ENCODE measurements around the gene SFI1.

GRCh38 chr22:31615491-31615860 lies 119.1 kb downstream of the SFI1 start:
- TF ChIP-seq CTCF (tag by site-specific recombination; IDR thresholded peaks at IDR 0.05) (no peak), PBX3 (CRISPR knock-in tag; IDR thresholded peaks at IDR 0.05) (no peak), ZBTB21 (tag by site-specific recombination; IDR thresholded peaks at IDR 0.05) (no peak), ZNF639 (tag by site-specific recombination; IDR thresholded peaks at IDR 0.05) (no peak), ZBTB17 (tag by site-specific recombination; IDR thresholded peaks at IDR 0.05) (no peak), ZNF138 (tag by site-specific recombination; IDR thresholded peaks at IDR 0.05; ENCODE audit: borderline replicate concordance) (no peak), ZNF292 (tag by site-specific recombination; IDR thresholded peaks at IDR 0.05; ENCODE audit: borderline replicate concordance, low read depth) (no peak), ZNF585B (tag by site-specific recombination; IDR thresholded peaks at IDR 0.05) (no peak)
